Measurements from ENCODE around the gene NMS.
A peak's percentile ranks its signal among the peaks of the same experiment; 100 is the strongest.

Gene NMS

DNA sequence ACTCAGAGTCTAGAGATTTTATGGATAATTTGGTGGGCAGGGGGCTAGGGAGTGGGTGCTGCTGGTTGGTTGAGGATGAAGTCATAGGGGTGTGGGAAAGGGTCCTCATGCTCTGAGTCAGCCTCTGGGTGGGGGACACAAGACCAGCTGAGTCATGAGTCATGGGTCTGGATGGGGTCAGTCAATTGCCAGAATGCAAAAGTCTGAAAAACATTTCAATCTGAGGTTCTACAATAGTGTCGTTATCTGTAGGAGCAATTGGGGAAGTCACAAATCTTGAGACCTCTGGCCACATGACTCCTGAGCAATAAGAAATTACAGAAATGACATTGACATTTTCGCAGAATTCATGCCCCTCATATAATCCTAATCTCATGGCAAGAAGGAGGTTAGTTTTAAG lies 15.1 kb downstream of the NMS start:
- peak in 2 of 3 donors; percentile 3 to 4 for DNase-seq

- DNase-seq, result peak in 1 of 3 donors; percentile 13
Measured at GRCh38 chr2:100494712-100495111, 24.4 kb downstream of the NMS start.

DNA sequence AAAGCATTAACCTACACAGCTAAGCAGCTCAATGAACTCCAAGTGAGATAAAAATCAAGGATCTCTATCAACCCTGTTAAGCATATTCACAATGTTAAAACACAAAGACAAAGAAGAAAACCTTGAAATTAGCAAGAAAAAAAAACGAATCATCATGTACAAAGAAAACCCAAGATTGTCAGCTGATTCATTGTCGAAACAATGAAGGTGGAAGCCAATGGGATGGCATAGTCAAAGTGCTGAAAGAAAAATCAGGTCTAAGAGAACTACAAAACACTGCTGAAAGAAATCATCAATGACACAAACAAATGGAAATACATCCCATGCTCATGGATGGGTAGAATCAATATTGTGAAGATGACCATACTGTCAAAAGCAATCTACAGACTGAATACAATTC lies 32.5 kb downstream of the NMS start:
- no peak for DNase-seq

DNA sequence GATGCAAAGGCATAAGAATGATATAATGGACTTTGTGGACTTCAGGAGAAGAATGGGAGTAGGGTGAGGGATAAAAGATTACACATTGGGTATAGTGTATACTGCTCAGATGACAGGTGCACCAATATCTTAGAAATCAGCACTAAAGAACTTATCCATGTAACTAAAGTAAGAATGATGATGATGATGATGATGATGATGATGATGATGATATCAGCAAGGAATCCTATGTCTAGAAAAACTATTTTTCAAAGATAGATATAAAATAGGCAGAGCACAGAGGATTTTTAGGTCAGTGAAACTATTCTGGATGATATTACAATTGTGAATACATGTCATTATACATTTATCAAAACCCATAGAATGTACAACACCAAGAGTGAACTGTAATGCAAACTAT lies 34.3 kb downstream of the NMS start:
- DNase-seq, result no peak

- DNase-seq, result peak in 1 of 3 donors; percentile 6
Measured at GRCh38 chr2:100509066-100509465, 38.8 kb downstream of the NMS start.

GRCh38 chr2:100513650-100514049 lies 43.4 kb downstream of the NMS start:
- DNase-seq, result peak; percentile 49 to 71 (median 65)

GRCh38 chr2:100517556-100517955 lies 47.3 kb downstream of the NMS start:
- DNase-seq, result peak in 1 of 3 donors; percentile 14

DNA sequence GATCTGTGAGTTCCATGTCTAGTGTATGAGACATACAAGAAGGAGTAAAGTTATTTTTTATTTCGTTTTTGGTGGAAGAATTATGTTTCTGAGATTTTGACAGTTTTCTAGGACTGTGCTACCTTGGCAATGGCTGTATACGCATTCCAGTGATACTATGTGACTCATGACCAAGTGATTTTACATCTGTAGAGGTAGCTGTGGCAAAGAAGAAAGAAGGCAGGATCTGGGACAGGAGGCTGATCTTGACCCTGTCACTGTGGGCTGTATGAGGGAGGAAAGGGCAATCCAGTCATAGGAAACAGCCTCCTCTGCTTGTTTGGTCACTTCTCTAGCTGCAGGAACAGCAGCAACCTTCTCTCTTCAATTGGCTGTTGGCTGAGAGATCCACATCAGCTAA lies 48.5 kb downstream of the NMS start:
- DNase-seq, result peak in 1 of 3 donors; percentile 14

DNA sequence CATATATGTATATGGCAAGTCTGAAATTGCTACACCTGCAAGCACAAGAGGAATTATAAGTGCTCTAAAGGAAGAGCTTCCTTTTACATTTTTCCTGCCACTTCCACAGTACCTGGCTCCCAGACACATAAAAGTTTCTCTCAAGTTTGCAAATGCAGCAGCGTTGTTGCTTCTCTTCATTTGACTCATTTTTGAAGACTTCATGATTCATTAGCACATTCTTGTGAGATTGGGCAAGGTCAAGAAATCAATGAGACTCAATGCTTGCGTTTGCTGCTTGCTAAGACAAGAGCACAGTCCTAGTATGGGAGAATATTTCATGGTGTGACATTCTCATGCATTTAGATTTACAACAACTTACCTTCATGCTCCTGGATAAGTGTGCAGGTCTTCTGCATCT lies 49.9 kb downstream of the NMS start:
- peak in 1 of 3 donors; percentile 17 for DNase-seq

DNA sequence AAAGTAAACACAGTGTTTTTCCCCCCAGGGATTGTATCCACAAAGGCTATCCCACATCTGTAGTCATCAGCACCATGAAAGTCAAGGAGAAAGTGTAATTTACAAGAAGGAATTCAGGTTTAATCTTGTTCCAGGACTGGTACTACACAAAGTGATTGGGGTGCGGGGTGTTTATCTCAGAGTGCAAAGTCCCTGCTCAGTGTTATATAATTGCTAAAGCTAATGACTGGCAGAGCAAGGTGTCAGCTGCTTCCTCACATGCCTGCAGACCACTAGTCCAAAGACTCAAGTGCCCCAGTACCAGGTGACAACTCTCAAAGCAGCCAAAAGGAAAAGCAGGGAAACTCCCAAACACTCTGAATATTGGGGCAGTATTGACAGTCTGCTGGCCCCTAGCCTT lies 52.1 kb downstream of the NMS start:
- DNase-seq, result no peak

DNA sequence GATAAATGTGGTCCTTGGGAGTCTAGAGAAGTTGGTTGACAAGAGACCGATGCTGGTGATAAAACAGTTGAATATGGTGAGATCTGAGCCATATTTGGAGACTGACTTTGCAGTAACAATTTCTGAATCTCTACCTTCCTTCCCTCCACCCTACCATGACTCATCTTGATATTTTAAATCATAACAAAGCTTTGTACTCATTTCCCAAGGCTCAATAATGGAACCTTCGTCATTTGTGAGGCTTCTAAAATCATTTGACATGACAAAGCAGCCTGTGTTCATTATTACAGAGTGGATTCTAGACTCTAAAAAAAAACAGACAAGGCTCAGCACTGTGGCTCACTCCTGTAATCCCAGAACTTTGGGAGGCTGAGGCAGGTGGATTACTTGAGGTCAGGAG lies 54.0 kb downstream of the NMS start:
- no peak for DNase-seq

GRCh38 chr2:100526868-100527267 lies 56.6 kb downstream of the NMS start:
- DNase-seq, result no peak

- DNase-seq, result no peak
Measured at GRCh38 chr2:100527440-100528015, 57.2 kb downstream of the NMS start.

GRCh38 chr2:100529176-100529575 lies 58.9 kb downstream of the NMS start:
- no peak for DNase-seq

DNA sequence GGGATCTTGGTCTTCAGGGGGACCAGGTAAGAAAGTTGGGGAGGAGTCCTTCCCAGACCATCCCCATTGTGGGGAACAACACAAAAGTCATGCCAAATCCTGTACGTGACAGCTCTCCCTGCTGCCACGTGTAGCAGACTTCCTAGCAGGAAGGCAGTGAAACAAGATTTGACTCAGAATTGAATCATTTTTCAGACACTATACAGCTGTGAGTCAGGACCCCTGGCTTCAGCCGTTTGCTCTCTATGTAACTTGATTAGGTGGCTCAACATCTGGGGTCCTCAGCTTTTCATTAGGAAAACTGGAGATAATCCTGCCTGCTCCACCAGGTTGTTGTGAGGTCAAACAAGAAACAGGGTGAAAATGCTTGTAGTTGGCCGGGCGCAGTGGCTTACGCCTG lies 59.6 kb downstream of the NMS start:
- DNase-seq, result no peak

Data from suppressor macrophage treated with lipopolysaccharide for 1 hour (primary cell).